Endothelial cell of umbilical vein (primary cell): ENCODE data around the gene SEC16B. TPM values are rescaled to one million over a fixed set of nuclear protein-coding genes. Genes with fewer than 3 reads are reported as not detected.

Source experiments
- BruUV-seq: library from RNA; stranded (reverse); fragments of 400-500 nt; replicated peaks from 2 replicates; lab custom pipeline; 2021; lab: Mats Ljungman, UMichigan
- CTCF ChIA-PET: fragments of 300-600, 350-600 bp; sonication (Branson Sonifier 250); formaldehyde crosslinking; loops from one replicate; lab custom pipeline; 2021; ENCODE audit warnings: antibody characterized with exemption, inconsistent platforms; lab: Charles Lee
- POLR2A ChIA-PET: fragments of 300-600, 350-600 bp; sonication (Branson Sonifier 250); formaldehyde crosslinking; loops from one replicate; lab custom pipeline; 2021; ENCODE audit warnings: antibody characterized with exemption, inconsistent platforms; lab: Charles Lee
- DNase-seq: peaks from one replicate; pipeline ENCODE4 v3.0.0-alpha.2; 2011; ENCODE audit warnings: low read depth, low spot score
- FAIRE-seq: peaks from 2 replicates; lab custom pipeline; 2011; peaks lifted over from hg19 to GRCh38; lab: Jason Lieb, UNC
- H2AFZ ChIP-seq: 2 replicates; pipeline ENCODE4 v1.6.0; 2012; ENCODE audit warnings: low read depth, low read length, control low read depth, inconsistent platforms
- H3K27ac ChIP-seq: 2 replicates; pipeline ENCODE4 v1.5.1; 2011; ENCODE audit warnings: low read depth, mild to moderate bottlenecking, control low read depth, low read length, moderate library complexity; ENCODE audit not compliant: insufficient read depth
- H3K27me3 ChIP-seq, 2 experiments: 2 replicates each; pipeline versions ENCODE4 v1.6.0 to v1.6.1; 2011; ENCODE audit warnings: low read length in 2 of 2, mixed read lengths in 1 of 2; ENCODE audit not compliant: control insufficient read depth in 2 of 2, insufficient read depth in 2 of 2
- H3K36me3 ChIP-seq, 2 experiments: 2 replicates in 1 of 2; 3 replicates in 1 of 2; pipeline ENCODE4 v1.5.1; 2011; ENCODE audit warnings: low read length in 2 of 2, mild to moderate bottlenecking in 1 of 2, moderate library complexity in 1 of 2; ENCODE audit not compliant: control insufficient read depth in 2 of 2, insufficient read depth in 2 of 2; ENCODE audit errors: extremely low read depth in 1 of 2
- H3K4me1 ChIP-seq: 3 replicates; pipeline ENCODE4 v1.5.1; 2011; ENCODE audit warnings: mild to moderate bottlenecking, low read length; ENCODE audit not compliant: control insufficient read depth, insufficient read depth; ENCODE audit errors: extremely low read depth
- H3K4me2 ChIP-seq: 2 replicates; pipeline ENCODE4 v1.6.1; 2011; ENCODE audit warnings: low read length, control low read depth, mixed read lengths; ENCODE audit not compliant: insufficient read depth
- H3K4me3 ChIP-seq, 3 experiments: fragments of 200-600 bp in 1 of 3; sonication (generic), shearing (Covaris generic) in 1 of 3; replicated peaks in 1 of 3; 2 replicates each; pipeline ENCODE4 v1.5.1; 2011 to 2016; ENCODE audit warnings: control low read depth in 3 of 3, low read length in 3 of 3, mild to moderate bottlenecking in 2 of 3, inconsistent platforms in 1 of 3, low read depth in 1 of 3, moderate library complexity in 1 of 3; ENCODE audit not compliant: insufficient read depth in 1 of 3
- H3K79me2 ChIP-seq: 2 replicates; pipeline ENCODE4 v1.6.0; 2012; ENCODE audit warnings: low read length, inconsistent platforms; ENCODE audit not compliant: control insufficient read depth, insufficient read depth
- H3K9ac ChIP-seq: replicated peaks from 2 replicates; pipeline ENCODE3; 2011; ENCODE audit warnings: low read length, control low read depth; ENCODE audit not compliant: insufficient read depth; ENCODE audit errors: extremely low read depth
- H3K9me1 ChIP-seq: replicated peaks from 3 replicates; pipeline ENCODE4 v1.6.0; 2011; ENCODE audit warnings: mild to moderate bottlenecking, low read length; ENCODE audit not compliant: control insufficient read depth, insufficient read depth; ENCODE audit errors: extremely low read depth
- H3K9me3 ChIP-seq: replicated peaks from 2 replicates; pipeline ENCODE4 v1.5.1; 2012; ENCODE audit warnings: low read length, inconsistent platforms; ENCODE audit not compliant: control insufficient read depth, insufficient read depth
- H4K20me1 ChIP-seq: replicated peaks from 2 replicates; pipeline ENCODE3; 2011; ENCODE audit warnings: mild to moderate bottlenecking, low read length; ENCODE audit not compliant: control insufficient read depth, insufficient read depth; ENCODE audit errors: extremely low read depth
- CTCF ChIP-seq, 2 donors: IDR thresholded peaks; 1 replicate in 1 of 2; 2 replicates in 1 of 2; pipeline ENCODE4 v1.5.1; 2011; ENCODE audit warnings: low read length in 2 of 2, mild to moderate bottlenecking in 2 of 2, moderate library complexity in 2 of 2, control low read depth in 1 of 2, inconsistent platforms in 1 of 2, low read depth in 1 of 2; ENCODE audit not compliant: insufficient read depth in 1 of 2; ENCODE audit errors: extremely low read depth in 1 of 2
- EZH2 ChIP-seq: IDR thresholded peaks from 2 replicates; pipeline ENCODE4 v1.6.1; 2012; ENCODE audit warnings: borderline replicate concordance, low read depth, mild to moderate bottlenecking, moderate library complexity, low read length, inconsistent platforms; ENCODE audit not compliant: severe bottlenecking
- FOS ChIP-seq: IDR thresholded peaks from 2 replicates; pipeline ENCODE4 v1.6.1; 2011; ENCODE audit warnings: mild to moderate bottlenecking, low read length, moderate library complexity, borderline replicate concordance; ENCODE audit not compliant: insufficient read depth
- GATA2 ChIP-seq: IDR thresholded peaks from 2 replicates; pipeline ENCODE4 v1.7.0; 2011; ENCODE audit warnings: low read depth, mild to moderate bottlenecking, moderate library complexity, mixed read lengths, low read length; ENCODE audit not compliant: insufficient read length, insufficient read depth
- JUN ChIP-seq: IDR thresholded peaks from 2 replicates; pipeline ENCODE4 v1.6.1; 2011; ENCODE audit warnings: borderline replicate concordance, low read depth; ENCODE audit not compliant: insufficient read length, insufficient read depth
- MAX ChIP-seq: IDR thresholded peaks from 2 replicates; pipeline ENCODE4 v1.6.1; 2011; ENCODE audit not compliant: insufficient read depth, insufficient read length
- MYC ChIP-seq: IDR thresholded peaks from one replicate; pipeline ENCODE4 v1.6.1; 2011; ENCODE audit warnings: mild to moderate bottlenecking, low read depth, low read length
- POLR2A ChIP-seq: IDR thresholded peaks from 2 replicates; pipeline ENCODE4 v1.6.1; 2012; ENCODE audit warnings: low read depth, mild to moderate bottlenecking, control low read depth, low read length
- POLR2AphosphoS5 ChIP-seq: IDR thresholded peaks from 2 replicates; pipeline ENCODE4 v1.6.1; 2012; ENCODE audit warnings: low read depth, mild to moderate bottlenecking, control low read depth, low read length, moderate library complexity; ENCODE audit not compliant: insufficient read depth
- dilution Hi-C: fragments of 300-500 bp; cut with MboI; formaldehyde crosslinking; loops from one replicate; pipeline ENCODE4 v1.15.0; 2019; ENCODE audit warnings: low sequenced_read_pairs; ENCODE audit not compliant: extremely low pct_ligation_motif_present
- intact Hi-C: fragments of 100-400 bp; cut with micrococcal nuclease; formaldehyde crosslinking; loops from one replicate; pipeline ENCODE4 v1.10.0; 2022
- polyA plus RNA-seq, 4 experiments: library from polyadenylated mRNA; depleted of rRNA in 3 of 4; stranded (reverse) in 3 of 4; unstranded in 1 of 4; fragments of >200 nt; gene quantifications; 2 replicates each; pipeline versions ENCODE4 v1.2.1 to v1.2.3, GENCODE V29; 2011 to 2012; ENCODE audit warnings: missing spikeins in 1 of 4
- total RNA-seq: library from RNA; stranded (reverse); gene quantifications from 2 replicates; pipeline ENCODE4 v1.2.3, GENCODE V29; 2021

Gene SEC16B
- total and polyA plus RNA-seq, 2 donors (not counting 3 experiments of a cell fraction or from before 2014, with no cell fraction given): 0.44 to 0.58 TPM

GRCh38 chr1:177973585-177973984 is 3.7 kb upstream of the SEC16B start:
- H3K36me3 ChIP-seq: no peaks in the 10 kb centered on the region
- DNase-seq (no peak), FAIRE-seq (no peak)
- TF ChIP-seq JUN (no peak), EZH2 (no peak), MAX (no peak), FOS (no peak), POLR2A (no peak), MYC (no peak), GATA2 (no peak), POLR2AphosphoS5 (no peak), CTCF (IDR thresholded peaks at IDR 0.05; ENCODE audit: extremely low read depth in 1 of 2, insufficient read depth in 1 of 2, low read depth in 1 of 2, low read length in 2 of 2) (no peak)
- H3K27ac ChIP-seq: no peak overlapping the region
- ChIA-PET CTCF (no interaction called here), POLR2A (no interaction called here)
- H2AFZ ChIP-seq: no peak overlapping the region
- no peaks in the 10 kb centered on the region for H3K79me2 ChIP-seq
- dilution Hi-C loops: no loop called here
- H3K9me1 ChIP-seq: no peaks in the 10 kb centered on the region
- no peaks in the 10 kb centered on the region for H3K4me1 ChIP-seq
- H3K4me3 ChIP-seq: no peak overlapping the region
- no peaks in the 10 kb centered on the region for H3K27me3 ChIP-seq
- BruUV-seq: no TSS peak
- H3K9me3 ChIP-seq: no peaks in the 10 kb centered on the region
- H4K20me1 ChIP-seq: no peaks in the 10 kb centered on the region
- intact Hi-C loops: no loop called here
- H3K9ac ChIP-seq: no peak overlapping the region
- no peak overlapping the region for H3K4me2 ChIP-seq
